Measurements from ENCODE around the gene NLRC5. TPM values are rescaled to one million over a fixed set of nuclear protein-coding genes. Genes with fewer than 3 reads are reported as not detected.

The NLRC5 gene
- total RNA-seq, 1 experiment from 2014 or later: 29.7 TPM

- no peak overlapping the region for H3K4me3 ChIP-seq
- no peaks in the 10 kb centered on the region for H3K27me3 ChIP-seq (ENCODE audit: insufficient read depth, low read depth)
- no peak for DNase-seq
- no peaks in the 10 kb centered on the region for H3F3A ChIP-seq (ENCODE audit: insufficient read depth, low read depth)
- no peaks in the 10 kb centered on the region for H3K79me2 ChIP-seq (ENCODE audit: low read depth)
- H3K36me3 ChIP-seq (ENCODE audit: low read depth): no peaks in the 10 kb centered on the region
- intact Hi-C loops (cut with micrococcal nuclease; ENCODE audit: unreplicated experiment): no loop called here
- no peak overlapping the region for H3K4me2 ChIP-seq
- H3K9me3 ChIP-seq (ENCODE audit: insufficient read depth, low read depth): no peaks in the 10 kb centered on the region
- ChIA-PET CTCF (no interaction called here), POLR2A (ENCODE audit: unreplicated experiment) (no interaction called here)
- BruUV-seq (replicated peaks): no TSS peak
- no peaks in the 10 kb centered on the region for H4K20me1 ChIP-seq (ENCODE audit: insufficient read depth)
- TF ChIP-seq CTCF (conservative IDR thresholded peaks at IDR 0.05) (no peak), EZH2 (IDR thresholded peaks at IDR 0.05; ENCODE audit: low read depth) (no peak)
- no peak overlapping the region for H3K27ac ChIP-seq
- H3K4me1 ChIP-seq (replicated peaks; ENCODE audit: insufficient read depth): no peaks in the 10 kb centered on the region
- no peak overlapping the region for H2AFZ ChIP-seq
- no peaks in the 10 kb centered on the region for H3K9me2 ChIP-seq (ENCODE audit: insufficient read depth)
These were observed 65.4 kb downstream of the NLRC5 start for GRCh38 chr16:57054771-57055170.

- peaks cover 6% of the 10 kb centered on the region for H3K4me1 ChIP-seq (replicated peaks; ENCODE audit: insufficient read depth)
- H3K27me3 ChIP-seq (ENCODE audit: insufficient read depth, low read depth): no peaks in the 10 kb centered on the region
- CTCF ChIA-PET: no interaction called here
- no peaks in the 10 kb centered on the region for H3K9me3 ChIP-seq (ENCODE audit: insufficient read depth, low read depth)
- no peaks in the 10 kb centered on the region for H3K79me2 ChIP-seq (ENCODE audit: low read depth)
- intact Hi-C loops (cut with micrococcal nuclease; ENCODE audit: unreplicated experiment): no loop called here
- POLR2A ChIA-PET (ENCODE audit: unreplicated experiment): no interaction called here
- H2AFZ ChIP-seq: no peak overlapping the region
- no peak for DNase-seq
- no peak overlapping the region for H3K27ac ChIP-seq
- no peaks in the 10 kb centered on the region for H3K9me2 ChIP-seq (ENCODE audit: insufficient read depth)
- H3K4me2 ChIP-seq: no peak overlapping the region
- TF ChIP-seq EZH2 (IDR thresholded peaks at IDR 0.05; ENCODE audit: low read depth) (no peak), CTCF (conservative IDR thresholded peaks at IDR 0.05) (no peak)
- no peak overlapping the region for H3K4me3 ChIP-seq
- no peaks in the 10 kb centered on the region for H3F3A ChIP-seq (ENCODE audit: insufficient read depth, low read depth)
- no peaks in the 10 kb centered on the region for H3K36me3 ChIP-seq (ENCODE audit: low read depth)
- no peaks in the 10 kb centered on the region for H4K20me1 ChIP-seq (ENCODE audit: insufficient read depth)
- no TSS peak for BruUV-seq (replicated peaks)
These were observed 66.3 kb downstream of the NLRC5 start for GRCh38 chr16:57055671-57056070.

- H3K9me3 ChIP-seq (ENCODE audit: insufficient read depth, low read depth): no peaks in the 10 kb centered on the region
- no peaks in the 10 kb centered on the region for H3K79me2 ChIP-seq (ENCODE audit: low read depth)
- H3K9me2 ChIP-seq (ENCODE audit: insufficient read depth): no peaks in the 10 kb centered on the region
- POLR2A ChIA-PET (ENCODE audit: unreplicated experiment): no interaction called here
- CTCF ChIA-PET: no interaction called here
- no peak for TF ChIP-seq EZH2 (IDR thresholded peaks at IDR 0.05; ENCODE audit: low read depth)
- TF ChIP-seq CTCF (conservative IDR thresholded peaks at IDR 0.05): no peak
- no peak overlapping the region for H3K27ac ChIP-seq
- no TSS peak for BruUV-seq (replicated peaks)
- peaks cover 12% of the 10 kb centered on the region; the same call in 1 of the 2 replicates for H3F3A ChIP-seq (ENCODE audit: insufficient read depth, low read depth)
- intact Hi-C loops (cut with micrococcal nuclease; ENCODE audit: unreplicated experiment): no loop called here
- no peaks in the 10 kb centered on the region for H3K36me3 ChIP-seq (ENCODE audit: low read depth)
- H4K20me1 ChIP-seq (ENCODE audit: insufficient read depth): no peaks in the 10 kb centered on the region
- H3K27me3 ChIP-seq (ENCODE audit: insufficient read depth, low read depth): no peaks in the 10 kb centered on the region
- H3K4me3 ChIP-seq: no peak overlapping the region
- no peak for DNase-seq
- H3K4me1 ChIP-seq (replicated peaks; ENCODE audit: insufficient read depth): peaks cover 18% of the 10 kb centered on the region
- H3K4me2 ChIP-seq: no peak overlapping the region
- H2AFZ ChIP-seq: no peak overlapping the region
These were observed 69.0 kb downstream of the NLRC5 start for GRCh38 chr16:57058291-57058861.

All from PC-9 (cell line).